Esophagus squamous epithelium (tissue), 4 donors: ENCODE measurements around the gene DNAJA4.

ENCODE experiments used
- POLR2A ChIP-seq, 4 donors: fragments of 450-650 bp; IDR thresholded peaks; one replicate each; pipeline ENCODE4 v1.6.1; 2017; ENCODE audit warnings: antibody characterized with exemption in 4 of 4, mild to moderate bottlenecking in 4 of 4, moderate library complexity in 3 of 4
- TF ChIP-seq, protein P1 (sequence below), 6 experiments: fragments of 450-650 bp in 4 of 6; fragments of 200-600 bp in 2 of 6; sonication (generic) in 2 of 6; IDR thresholded peaks; one replicate each; pipeline ENCODE4 v1.5.1; 2016 to 2019; ENCODE audit warnings: antibody characterized with exemption in 6 of 6, mild to moderate bottlenecking in 4 of 6, moderate library complexity in 4 of 6

DNA sequence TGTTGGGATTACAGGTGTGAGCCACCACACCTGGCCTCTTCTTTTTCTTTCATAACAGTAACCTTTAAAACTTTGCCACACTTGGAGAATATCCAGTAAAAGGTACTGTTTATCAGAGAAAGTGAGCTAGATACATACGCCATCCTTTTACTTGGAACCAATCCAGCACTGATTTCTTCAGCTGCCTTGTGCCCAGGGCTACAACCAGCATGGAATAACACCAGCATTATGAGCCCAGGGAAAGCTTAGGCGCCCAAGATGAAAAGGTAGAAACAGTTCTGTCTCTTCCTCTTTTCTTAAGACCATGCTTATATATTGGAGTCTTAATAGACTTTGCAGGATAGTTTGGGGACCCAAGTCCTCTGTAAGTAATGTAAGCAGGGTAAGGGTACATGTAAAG is 26.7 kb downstream of the DNAJA4 start:
- TF ChIP-seq POLR2A (IDR thresholded peaks at IDR 0.05), result no peak
- TF ChIP-seq, protein P1, sequence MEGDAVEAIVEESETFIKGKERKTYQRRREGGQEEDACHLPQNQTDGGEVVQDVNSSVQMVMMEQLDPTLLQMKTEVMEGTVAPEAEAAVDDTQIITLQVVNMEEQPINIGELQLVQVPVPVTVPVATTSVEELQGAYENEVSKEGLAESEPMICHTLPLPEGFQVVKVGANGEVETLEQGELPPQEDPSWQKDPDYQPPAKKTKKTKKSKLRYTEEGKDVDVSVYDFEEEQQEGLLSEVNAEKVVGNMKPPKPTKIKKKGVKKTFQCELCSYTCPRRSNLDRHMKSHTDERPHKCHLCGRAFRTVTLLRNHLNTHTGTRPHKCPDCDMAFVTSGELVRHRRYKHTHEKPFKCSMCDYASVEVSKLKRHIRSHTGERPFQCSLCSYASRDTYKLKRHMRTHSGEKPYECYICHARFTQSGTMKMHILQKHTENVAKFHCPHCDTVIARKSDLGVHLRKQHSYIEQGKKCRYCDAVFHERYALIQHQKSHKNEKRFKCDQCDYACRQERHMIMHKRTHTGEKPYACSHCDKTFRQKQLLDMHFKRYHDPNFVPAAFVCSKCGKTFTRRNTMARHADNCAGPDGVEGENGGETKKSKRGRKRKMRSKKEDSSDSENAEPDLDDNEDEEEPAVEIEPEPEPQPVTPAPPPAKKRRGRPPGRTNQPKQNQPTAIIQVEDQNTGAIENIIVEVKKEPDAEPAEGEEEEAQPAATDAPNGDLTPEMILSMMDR (IDR thresholded peaks at IDR 0.05), result no peak
